ENCODE data around the gene ANO8. TPM values are rescaled to one million over a fixed set of nuclear protein-coding genes. Genes with fewer than 3 reads are reported as not detected.
"Not testable (repeated sequence)": the region's sequence is repeated elsewhere in the genome, so short reads cannot be mapped to it uniquely, and the experiment has no call there.

ANO8 gene
- 5.8 TPM for polyA plus RNA-seq (2013, experiment 1 of 2; ENCODE audit: insufficient read length)
- polyA plus RNA-seq (2013, experiment 2 of 2; ENCODE audit: insufficient read length) = 7.2 TPM

- peak; percentile 99 for DNase-seq
These were observed at the start of gene ANO8 for GRCh38 chr19:17334414-17335409. ANO8 (minus strand) TSS chr19:17334855; CDS start chr19:17334670, 185 bp downstream.

- DNase-seq = no peak
These were observed 45.9 kb upstream of the ANO8 start for GRCh38 chr19:17380426-17381138.

GRCh38 chr19:17379221-17379631, 44.6 kb upstream of the ANO8 start:
- no peak for DNase-seq

GRCh38 chr19:17378271-17378670, 43.6 kb upstream of the ANO8 start:
- no peak for DNase-seq

GRCh38 chr19:17376935-17377600, 42.4 kb upstream of the ANO8 start, which contains the start of gene PLVAP:
PLVAP (minus strand) TSS chr19:17377342; CDS start chr19:17377288, 54 bp downstream.
- no peak for DNase-seq

GRCh38 chr19:17370026-17370587, 35.5 kb upstream of the ANO8 start:
- peak; percentile 56 for DNase-seq

GRCh38 chr19:17365361-17365760, 30.7 kb upstream of the ANO8 start:
- DNase-seq = no peak

- not testable (repeated sequence) for DNase-seq
These were observed 29.4 kb upstream of the ANO8 start for GRCh38 chr19:17363852-17364605.

GRCh38 chr19:17359905-17360800, 25.5 kb upstream of the ANO8 start:
- DNase-seq = no peak

GRCh38 chr19:17358395-17358794, 23.7 kb upstream of the ANO8 start:
- no peak for DNase-seq

GRCh38 chr19:17357724-17358123, 23.1 kb upstream of the ANO8 start:
- DNase-seq = no peak

GRCh38 chr19:17357078-17357666, 22.5 kb upstream of the ANO8 start:
- no peak for DNase-seq

- no peak for DNase-seq
These were observed 18.7 kb upstream of the ANO8 start for GRCh38 chr19:17353386-17353785.

GRCh38 chr19:17352608-17353280, 18.1 kb upstream of the ANO8 start:
- DNase-seq = no peak

GRCh38 chr19:17351815-17352435, 17.3 kb upstream of the ANO8 start:
- no peak for DNase-seq

- DNase-seq = peak; percentile 49
These were observed 14.0 kb upstream of the ANO8 start for GRCh38 chr19:17348700-17349099.

- DNase-seq = no peak
These were observed 13.2 kb upstream of the ANO8 start for GRCh38 chr19:17347877-17348276.

- no peak for DNase-seq
These were observed 12.7 kb upstream of the ANO8 start for GRCh38 chr19:17347361-17347760.

- DNase-seq = peak; percentile 45
These were observed 11.5 kb upstream of the ANO8 start for GRCh38 chr19:17346109-17346671.
